HEK293T (cell line): ENCODE measurements around the gene SLC35F3.
A peak's percentile ranks its signal among the peaks of the same experiment; 100 is the strongest.

Source experiments
- CTCF ChIA-PET: fragments of 350-600 bp; formaldehyde crosslinking; extraction: SDS; loops from one replicate; lab custom pipeline; 2021; ENCODE audit warnings: antibody characterized with exemption, inconsistent platforms; lab: Yijun Ruan, JAX
- POLR2A ChIA-PET: fragments of 350-600 bp; formaldehyde crosslinking; extraction: SDS; loops from one replicate; lab custom pipeline; 2020; ENCODE audit warnings: antibody characterized with exemption, inconsistent platforms; lab: Yijun Ruan, JAX
- DNase-seq: peaks from one replicate; pipeline ENCODE4 v3.0.0; 2012; ENCODE audit warnings: mixed read lengths; ENCODE audit errors: extremely low spot score
- ARNT ChIP-seq: fragments of 450-650 bp; IDR thresholded peaks from 2 replicates; pipeline ENCODE4 v1.6.1; 2017; ENCODE audit warnings: mild to moderate bottlenecking
- BHLHE40 ChIP-seq: fragments of 450-650 bp; IDR thresholded peaks from 2 replicates; pipeline ENCODE4 v1.6.1; 2016; ENCODE audit warnings: mild to moderate bottlenecking, moderate library complexity, borderline replicate concordance
- CTBP1 ChIP-seq: fragments of 450-650 bp; IDR thresholded peaks from 2 replicates; pipeline ENCODE4 v1.6.1; 2016; ENCODE audit warnings: borderline replicate concordance
- ELF4 ChIP-seq: fragments of 450-650 bp; IDR thresholded peaks from 2 replicates; pipeline ENCODE4 v1.6.1; 2017; ENCODE audit warnings: antibody characterized with exemption
- FOXA1 ChIP-seq: fragments of 450-650 bp; IDR thresholded peaks from 2 replicates; pipeline ENCODE4 v1.6.1; 2016; ENCODE audit warnings: mild to moderate bottlenecking
- FOXK2 ChIP-seq: fragments of 450-650 bp; IDR thresholded peaks from 2 replicates; pipeline ENCODE4 v1.6.1; 2016; ENCODE audit warnings: mild to moderate bottlenecking
- FOXM1 ChIP-seq: fragments of 450-650 bp; IDR thresholded peaks from 2 replicates; pipeline ENCODE4 v1.6.1; 2017; ENCODE audit warnings: mild to moderate bottlenecking, borderline replicate concordance
- HDGF ChIP-seq: fragments of 450-650 bp; IDR thresholded peaks from 2 replicates; pipeline ENCODE4 v1.6.1; 2017; ENCODE audit warnings: antibody characterized with exemption, borderline replicate concordance
- L3MBTL2 ChIP-seq: fragments of 450-650 bp; conservative IDR thresholded peaks from 2 replicates; pipeline ENCODE4 v1.6.1; 2016; ENCODE audit warnings: mild to moderate bottlenecking
- LEF1 ChIP-seq: fragments of 450-650 bp; IDR thresholded peaks from 2 replicates; pipeline ENCODE4 v1.6.1; 2017; ENCODE audit warnings: mild to moderate bottlenecking, borderline replicate concordance
- NFRKB ChIP-seq: fragments of 450-650 bp; IDR thresholded peaks from 2 replicates; pipeline ENCODE4 v1.6.1; 2016; ENCODE audit warnings: mild to moderate bottlenecking, moderate library complexity
- SP1 ChIP-seq: fragments of 450-650 bp; IDR thresholded peaks from 2 replicates; pipeline ENCODE4 v1.6.1; 2017
- SUZ12 ChIP-seq: fragments of 450-650 bp; IDR thresholded peaks from 2 replicates; pipeline ENCODE4 v1.6.1; 2016; ENCODE audit warnings: mild to moderate bottlenecking
- TARDBP ChIP-seq: fragments of 450-650 bp; IDR thresholded peaks from 2 replicates; pipeline ENCODE4 v1.6.1; 2016
- ZNF384 ChIP-seq: fragments of 450-650 bp; IDR thresholded peaks from 2 replicates; pipeline ENCODE4 v1.6.1; 2016
- TF ChIP-seq, protein P1 (sequence below): fragments of 450-650 bp; IDR thresholded peaks from 2 replicates; pipeline ENCODE4 v1.6.1; 2016

The SLC35F3 gene

DNA sequence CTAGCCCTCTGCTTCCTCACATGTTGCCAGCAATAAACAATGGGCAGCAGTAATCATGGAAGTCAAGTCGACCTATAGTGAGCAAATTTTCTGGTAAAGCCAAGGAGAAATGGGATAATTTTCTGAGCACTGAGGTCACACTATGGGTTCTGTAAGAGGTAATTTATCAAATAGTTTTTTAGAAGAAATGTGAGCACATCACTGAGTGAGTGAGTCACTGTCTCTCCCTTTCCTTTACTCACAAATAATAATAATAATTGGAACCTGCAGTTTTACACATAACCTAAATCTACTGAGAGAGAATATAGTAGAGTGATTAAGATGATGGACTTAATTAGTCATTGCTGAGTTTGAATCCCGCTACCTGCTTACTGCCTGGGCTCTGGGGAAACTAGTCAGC, 23.6 kb downstream of the SLC35F3 start:
- TF ChIP-seq HDGF = no peak
- no peak for TF ChIP-seq CTBP1
- no peak for TF ChIP-seq NFRKB
- TF ChIP-seq TARDBP = no peak
- TF ChIP-seq ELF4 = no peak
- TF ChIP-seq SUZ12 = no peak
- TF ChIP-seq ARNT = no peak
- TF ChIP-seq L3MBTL2 = no peak
- TF ChIP-seq, protein P1, sequence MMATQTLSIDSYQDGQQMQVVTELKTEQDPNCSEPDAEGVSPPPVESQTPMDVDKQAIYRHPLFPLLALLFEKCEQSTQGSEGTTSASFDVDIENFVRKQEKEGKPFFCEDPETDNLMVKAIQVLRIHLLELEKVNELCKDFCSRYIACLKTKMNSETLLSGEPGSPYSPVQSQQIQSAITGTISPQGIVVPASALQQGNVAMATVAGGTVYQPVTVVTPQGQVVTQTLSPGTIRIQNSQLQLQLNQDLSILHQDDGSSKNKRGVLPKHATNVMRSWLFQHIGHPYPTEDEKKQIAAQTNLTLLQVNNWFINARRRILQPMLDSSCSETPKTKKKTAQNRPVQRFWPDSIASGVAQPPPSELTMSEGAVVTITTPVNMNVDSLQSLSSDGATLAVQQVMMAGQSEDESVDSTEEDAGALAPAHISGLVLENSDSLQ = no peak
- TF ChIP-seq ZNF384 = no peak
- no peak for TF ChIP-seq LEF1
- TF ChIP-seq FOXK2 = no peak
- TF ChIP-seq SP1 = no peak
- DNase-seq = no peak
- ChIA-PET POLR2A (no interaction called here), CTCF (no interaction called here)

DNA sequence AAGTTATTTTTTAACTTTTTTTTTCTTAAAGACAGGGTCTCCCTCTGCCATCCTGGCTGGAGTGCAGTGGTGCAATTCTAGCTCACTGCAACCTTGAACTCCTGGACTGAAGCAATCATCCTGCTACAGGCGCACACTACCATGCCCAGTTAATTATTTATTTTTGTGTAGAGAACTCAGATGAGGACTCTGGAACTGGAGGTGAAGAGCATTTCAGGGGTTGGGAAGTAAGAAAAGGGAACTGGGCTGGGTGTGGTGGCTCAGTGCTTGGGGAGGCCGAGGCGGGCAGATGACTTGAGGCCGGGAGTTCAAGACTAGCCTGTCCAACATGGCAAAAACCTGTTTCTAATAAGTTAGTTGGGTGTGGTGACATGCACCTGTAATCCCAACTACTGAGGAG, 28.9 kb downstream of the SLC35F3 start:
- no peak for DNase-seq
- POLR2A ChIA-PET = no interaction called here
- no peak for TF ChIP-seq ELF4
- CTCF ChIA-PET = no interaction called here

DNA sequence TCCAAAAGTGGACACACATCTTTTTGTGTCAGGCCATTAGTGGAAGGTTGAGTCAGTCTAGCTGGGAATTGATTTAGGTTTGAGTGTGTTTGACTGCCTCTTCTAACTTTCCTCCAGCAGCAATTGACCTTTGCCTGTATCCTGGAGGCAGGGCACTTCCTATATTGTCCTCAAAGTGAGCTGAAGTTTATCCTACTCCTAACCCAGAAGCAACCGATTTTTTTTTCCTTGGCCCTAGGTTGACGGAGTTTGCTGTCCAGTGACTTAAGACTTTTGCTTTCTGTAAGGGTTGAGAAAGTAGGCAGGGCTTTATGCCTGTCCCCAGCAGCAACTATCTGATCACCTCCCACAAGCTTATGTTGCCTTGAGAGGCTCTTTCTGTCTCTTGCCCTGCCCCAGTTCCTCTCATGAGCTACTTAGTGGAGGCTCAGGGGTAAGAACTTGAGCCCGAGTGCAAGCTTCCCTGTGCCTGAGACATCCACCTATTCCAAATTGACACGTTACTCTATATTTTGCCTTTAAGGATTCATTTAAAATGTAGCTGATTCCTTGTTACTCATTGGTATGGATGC, 30.9 kb downstream of the SLC35F3 start:
- no peak for TF ChIP-seq LEF1
- TF ChIP-seq FOXK2 = no peak
- no peak for TF ChIP-seq CTBP1
- TF ChIP-seq ELF4 = no peak
- TF ChIP-seq BHLHE40 = no peak
- TF ChIP-seq NFRKB = no peak
- TF ChIP-seq HDGF = no peak
- TF ChIP-seq TARDBP = no peak
- TF ChIP-seq SUZ12 = no peak
- no peak for TF ChIP-seq ZNF384
- no peak for TF ChIP-seq FOXM1
- TF ChIP-seq L3MBTL2 = no peak
- ChIA-PET CTCF (no interaction called here), POLR2A (interaction anchor here (0.6 kb wide), 1 partner anchor 430 kb away, joined by 3 read pairs; no protein-coding TSS in a partner anchor)
- DNase-seq = no peak

DNA sequence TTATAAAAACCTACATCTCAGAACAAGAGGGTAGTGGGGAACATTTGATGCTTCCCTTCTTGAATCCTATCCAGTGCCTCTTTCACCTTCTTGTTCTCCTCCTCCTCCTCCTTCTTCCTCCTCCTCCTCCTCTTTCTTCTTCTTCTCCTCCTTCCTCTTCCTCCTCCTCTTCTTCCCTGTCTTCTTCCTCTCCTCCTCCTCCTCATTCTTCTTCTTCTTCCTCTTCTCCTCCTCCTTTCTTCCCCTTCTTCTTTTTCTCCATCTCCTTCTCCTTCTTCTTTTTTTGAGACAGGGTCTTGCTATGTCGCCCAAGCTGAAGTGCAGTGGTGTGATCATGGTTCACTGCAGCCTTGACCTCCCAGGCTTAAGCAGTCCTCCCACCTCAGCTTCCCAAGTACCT, 31.9 kb downstream of the SLC35F3 start:
- CTCF ChIA-PET = no interaction called here
- TF ChIP-seq TARDBP (peak; percentile 47; the same call in 1 of the 2 replicates), LEF1 (no peak)
- no peak for DNase-seq
- POLR2A ChIA-PET = no interaction called here

DNA sequence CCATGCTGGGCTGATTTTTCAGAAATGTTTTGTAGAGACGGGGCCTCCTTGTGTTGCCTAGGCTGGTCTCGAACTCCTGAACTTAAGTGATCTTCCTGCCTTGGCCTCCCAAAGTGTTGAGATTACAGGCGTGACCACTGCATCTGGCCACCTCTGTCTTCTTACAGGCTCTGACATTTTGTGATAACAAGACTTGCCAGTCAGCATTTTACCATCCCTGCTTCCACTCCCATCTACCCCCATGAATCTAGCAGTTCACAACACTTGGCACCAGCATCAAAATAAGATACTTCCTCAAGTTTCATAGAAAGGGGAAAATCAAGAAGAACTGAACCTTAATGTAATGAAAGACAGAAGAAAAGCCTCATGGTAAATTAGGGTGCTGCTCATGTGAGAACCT, 32.4 kb downstream of the SLC35F3 start:
- ChIA-PET POLR2A (no interaction called here), CTCF (no interaction called here)
- TF ChIP-seq HDGF = no peak
- no peak for TF ChIP-seq FOXA1
- TF ChIP-seq, protein P1 = no peak
- TF ChIP-seq TARDBP = no peak
- no peak for TF ChIP-seq LEF1
- TF ChIP-seq FOXM1 = no peak
- DNase-seq = no peak

DNA sequence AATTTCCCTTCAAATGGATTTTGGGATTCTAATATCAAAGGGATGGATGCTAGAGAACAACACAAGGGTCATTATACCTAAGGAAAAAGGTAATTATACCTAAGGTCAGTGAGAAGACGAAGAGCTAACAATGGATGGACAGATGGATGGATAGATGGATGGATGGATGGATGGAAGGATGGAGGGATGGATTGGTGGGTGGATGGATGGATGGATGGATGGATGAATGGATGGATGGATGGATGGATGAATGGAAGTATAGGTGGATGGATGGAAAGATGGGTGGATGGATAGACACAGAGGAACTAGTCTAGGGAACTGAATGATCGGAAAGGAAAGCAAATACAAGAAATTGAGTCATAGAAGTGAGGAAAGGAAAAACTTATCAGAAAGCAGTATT, 34.0 kb downstream of the SLC35F3 start:
- ChIA-PET POLR2A (no interaction called here), CTCF (no interaction called here)
- DNase-seq = no peak
- TF ChIP-seq TARDBP (no peak), SUZ12 (no peak), ARNT (no peak), FOXA1 (no peak), NFRKB (no peak), ELF4 (no peak), L3MBTL2 (no peak), BHLHE40 (no peak), SP1 (no peak), FOXM1 (no peak), HDGF (no peak), CTBP1 (no peak), LEF1 (no peak), ZNF384 (no peak)
- TF ChIP-seq, protein P1 = no peak

DNA sequence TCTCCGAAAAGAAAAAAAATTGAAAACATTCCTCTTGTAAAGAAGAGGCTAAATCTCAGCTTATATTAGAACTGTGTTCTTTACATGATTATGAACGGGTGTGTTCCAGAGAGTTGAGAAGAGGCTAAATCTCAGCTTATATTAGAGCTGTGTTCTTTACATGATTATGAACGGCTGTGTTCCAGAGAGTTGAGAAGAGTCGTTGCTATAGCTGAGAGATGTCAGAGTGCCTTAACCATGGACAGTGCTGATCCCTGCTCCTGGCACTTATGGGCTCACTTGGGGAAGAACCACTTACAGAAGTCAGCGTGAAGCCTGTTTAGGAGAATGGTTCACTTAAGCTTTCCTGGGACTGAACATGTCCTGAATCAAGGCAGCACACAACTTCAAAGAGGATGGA, 35.0 kb downstream of the SLC35F3 start:
- ChIA-PET POLR2A (no interaction called here), CTCF (no interaction called here)
- no peak for TF ChIP-seq ZNF384
- TF ChIP-seq NFRKB = no peak
- no peak for TF ChIP-seq FOXK2
- TF ChIP-seq ARNT = no peak
- no peak for TF ChIP-seq HDGF
- DNase-seq = no peak
